Type B pancreatic cell (in vitro differentiated cells): Measurements from ENCODE around the gene TRIM75. TPM values are rescaled to one million over a fixed set of nuclear protein-coding genes. Genes with fewer than 3 reads are reported as not detected.

Experiments used
- DNase-seq: peaks from one replicate; pipeline ENCODE4 v3.0.0; 2021; ENCODE audit warnings: mixed read lengths; ENCODE audit not compliant: unreplicated experiment; ENCODE audit errors: extremely low spot score
- H3K27ac Mint-ChIP-seq: 2 replicates; pipeline ENCODE4 v1.8.0; 2021; ENCODE audit warnings: mild to moderate bottlenecking, mixed read lengths
- H3K27me3 Mint-ChIP-seq: 2 replicates; pipeline ENCODE4 v1.8.0; 2021; ENCODE audit warnings: mixed read lengths
- H3K36me3 Mint-ChIP-seq: 2 replicates; pipeline ENCODE4 v1.8.0; 2021; ENCODE audit warnings: mixed read lengths
- H3K4me1 Mint-ChIP-seq: one replicate; pipeline ENCODE4 v1.8.0; 2021; ENCODE audit warnings: mixed read lengths; ENCODE audit not compliant: unreplicated experiment
- H3K4me3 Mint-ChIP-seq: 2 replicates; pipeline ENCODE4 v1.8.0; 2021; ENCODE audit warnings: mild to moderate bottlenecking, mixed read lengths
- H3K9me3 Mint-ChIP-seq: 2 replicates; pipeline ENCODE4 v1.8.0; 2021; ENCODE audit warnings: mixed read lengths
- total RNA-seq: library from RNA; stranded (reverse); gene quantifications from 2 replicates; pipeline ENCODE4 v1.2.1, GENCODE V29; 2021; ENCODE audit warnings: low replicate concordance
- TF ChIP-seq, protein P1 (sequence below): fragments of 200-600 bp; sonication (generic); conservative IDR thresholded peaks from 2 replicates; pipeline ENCODE4 v1.5.0; 2021; ENCODE audit warnings: antibody characterized with exemption, mild to moderate bottlenecking

TRIM75 gene
- total RNA-seq, 1 donor from 2014 or later: not detected

DNA sequence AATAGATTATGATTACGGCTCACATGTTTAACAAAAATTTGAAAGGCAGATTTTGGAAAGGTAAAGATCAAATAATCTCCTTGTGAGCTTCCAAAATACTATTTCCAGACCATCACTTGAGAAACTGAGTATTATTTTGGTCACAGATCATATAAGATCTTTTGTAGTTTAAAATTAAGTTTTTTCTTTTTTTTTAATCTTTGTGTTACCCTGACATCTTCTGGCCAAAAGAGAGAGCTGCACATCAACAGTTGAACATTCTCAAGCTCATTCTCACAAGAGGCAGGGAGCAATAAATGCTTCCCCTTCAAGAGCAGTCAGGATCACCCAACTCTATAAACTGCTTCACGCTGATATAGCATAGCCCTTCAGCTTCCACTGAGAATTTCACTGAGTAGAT is 43.1 kb downstream of the TRIM75 start:
- Mint-ChIP-seq H3K27me3 (no peaks in the 10 kb centered on the region), H3K4me3 (no peak overlapping the region), H3K4me1 (no peaks in the 10 kb centered on the region), H3K27ac (no peak overlapping the region), H3K9me3 (no peaks in the 10 kb centered on the region), H3K36me3 (peaks cover 9% of the 10 kb centered on the region)
- DNase-seq: no peak
- TF ChIP-seq, protein P1, sequence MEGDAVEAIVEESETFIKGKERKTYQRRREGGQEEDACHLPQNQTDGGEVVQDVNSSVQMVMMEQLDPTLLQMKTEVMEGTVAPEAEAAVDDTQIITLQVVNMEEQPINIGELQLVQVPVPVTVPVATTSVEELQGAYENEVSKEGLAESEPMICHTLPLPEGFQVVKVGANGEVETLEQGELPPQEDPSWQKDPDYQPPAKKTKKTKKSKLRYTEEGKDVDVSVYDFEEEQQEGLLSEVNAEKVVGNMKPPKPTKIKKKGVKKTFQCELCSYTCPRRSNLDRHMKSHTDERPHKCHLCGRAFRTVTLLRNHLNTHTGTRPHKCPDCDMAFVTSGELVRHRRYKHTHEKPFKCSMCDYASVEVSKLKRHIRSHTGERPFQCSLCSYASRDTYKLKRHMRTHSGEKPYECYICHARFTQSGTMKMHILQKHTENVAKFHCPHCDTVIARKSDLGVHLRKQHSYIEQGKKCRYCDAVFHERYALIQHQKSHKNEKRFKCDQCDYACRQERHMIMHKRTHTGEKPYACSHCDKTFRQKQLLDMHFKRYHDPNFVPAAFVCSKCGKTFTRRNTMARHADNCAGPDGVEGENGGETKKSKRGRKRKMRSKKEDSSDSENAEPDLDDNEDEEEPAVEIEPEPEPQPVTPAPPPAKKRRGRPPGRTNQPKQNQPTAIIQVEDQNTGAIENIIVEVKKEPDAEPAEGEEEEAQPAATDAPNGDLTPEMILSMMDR: peak; percentile 80

DNA sequence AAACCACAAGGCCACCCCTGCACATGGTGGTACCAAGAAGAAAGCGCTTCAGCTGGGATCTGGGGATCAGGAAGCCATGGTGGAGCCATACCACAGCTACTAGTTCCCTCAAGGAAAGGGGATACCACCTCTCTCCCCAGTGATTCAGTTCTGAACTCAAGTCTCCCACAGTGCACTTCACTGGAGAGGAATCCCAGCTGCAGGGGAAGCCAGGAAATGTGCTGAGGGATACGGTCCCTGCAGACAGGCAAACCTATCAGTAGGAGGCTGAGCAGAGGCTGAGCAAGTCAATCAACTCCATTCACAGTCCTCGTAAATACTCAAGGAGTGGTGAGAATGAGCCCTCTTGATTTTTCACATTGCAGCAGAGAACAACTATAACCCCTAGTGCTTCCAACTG is 48.0 kb downstream of the TRIM75 start:
- TF ChIP-seq, protein P1: no peak

DNA sequence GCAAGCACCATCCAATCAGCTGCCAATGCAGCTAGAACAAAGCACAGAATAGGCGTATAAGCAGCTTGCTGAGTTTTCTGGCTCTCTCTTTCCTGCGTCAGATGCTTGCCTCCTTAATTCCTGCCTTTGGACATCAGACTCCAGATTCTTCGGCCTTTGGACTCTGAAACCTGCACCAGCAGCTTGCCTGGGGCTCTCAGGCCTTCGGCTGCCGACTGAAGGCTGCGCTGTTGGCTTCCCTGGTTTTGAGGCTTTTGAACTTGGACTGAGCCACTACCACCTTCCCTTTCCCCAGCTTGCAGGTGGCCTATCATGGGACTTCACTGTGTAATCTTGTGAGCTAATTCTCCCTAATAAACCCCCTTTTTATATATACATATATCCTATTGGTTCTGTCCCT is 52.9 kb downstream of the TRIM75 start:
- Mint-ChIP-seq H3K36me3 (no peaks in the 10 kb centered on the region), H3K27ac (no peak overlapping the region), H3K27me3 (no peaks in the 10 kb centered on the region), H3K9me3 (no peaks in the 10 kb centered on the region), H3K4me3 (no peak overlapping the region), H3K4me1 (no peaks in the 10 kb centered on the region)
- TF ChIP-seq, protein P1: no peak
- no peak for DNase-seq

More for the DNA sequence above, 48.0 kb downstream of the TRIM75 start:
- Mint-ChIP-seq H3K4me3 (no peak overlapping the region), H3K4me1 (no peaks in the 10 kb centered on the region), H3K27ac (no peak overlapping the region), H3K36me3 (peaks cover 4% of the 10 kb centered on the region), H3K9me3 (no peaks in the 10 kb centered on the region), H3K27me3 (no peaks in the 10 kb centered on the region)
- DNase-seq: no peak

Other genes starting within 250 kb of the TRIM75 start
- gene APELA, start 176.7 kb upstream of the TRIM75 start, total RNA-seq: 0.26 and 0.68 TPM in 2 replicates
- gene TRIM61, start 76.2 kb upstream of the TRIM75 start, total RNA-seq: 2.1 and 2.6 TPM in 2 replicates
- gene TRIM60, start 21.9 kb upstream of the TRIM75 start, total RNA-seq: not detected in 2 replicates
- 12.0 and 12.1 TPM in 2 replicates for gene TMEM192, start 59.0 kb downstream of the TRIM75 start, total RNA-seq
- 14.1 and 15.6 TPM in 2 replicates for gene KLHL2, start 153.7 kb downstream of the TRIM75 start, total RNA-seq